ENCODE data around the gene BRWD1. TPM values are rescaled to one million over a fixed set of nuclear protein-coding genes. Genes with fewer than 3 reads are reported as not detected.

Gene BRWD1
- total and polyA plus RNA-seq, 2 of the 13 experiments (the other 11 are each of a cell fraction or from before 2014, with no cell fraction given): 13.9 to 28.0 TPM

- TF ChIP-seq, protein P1, sequence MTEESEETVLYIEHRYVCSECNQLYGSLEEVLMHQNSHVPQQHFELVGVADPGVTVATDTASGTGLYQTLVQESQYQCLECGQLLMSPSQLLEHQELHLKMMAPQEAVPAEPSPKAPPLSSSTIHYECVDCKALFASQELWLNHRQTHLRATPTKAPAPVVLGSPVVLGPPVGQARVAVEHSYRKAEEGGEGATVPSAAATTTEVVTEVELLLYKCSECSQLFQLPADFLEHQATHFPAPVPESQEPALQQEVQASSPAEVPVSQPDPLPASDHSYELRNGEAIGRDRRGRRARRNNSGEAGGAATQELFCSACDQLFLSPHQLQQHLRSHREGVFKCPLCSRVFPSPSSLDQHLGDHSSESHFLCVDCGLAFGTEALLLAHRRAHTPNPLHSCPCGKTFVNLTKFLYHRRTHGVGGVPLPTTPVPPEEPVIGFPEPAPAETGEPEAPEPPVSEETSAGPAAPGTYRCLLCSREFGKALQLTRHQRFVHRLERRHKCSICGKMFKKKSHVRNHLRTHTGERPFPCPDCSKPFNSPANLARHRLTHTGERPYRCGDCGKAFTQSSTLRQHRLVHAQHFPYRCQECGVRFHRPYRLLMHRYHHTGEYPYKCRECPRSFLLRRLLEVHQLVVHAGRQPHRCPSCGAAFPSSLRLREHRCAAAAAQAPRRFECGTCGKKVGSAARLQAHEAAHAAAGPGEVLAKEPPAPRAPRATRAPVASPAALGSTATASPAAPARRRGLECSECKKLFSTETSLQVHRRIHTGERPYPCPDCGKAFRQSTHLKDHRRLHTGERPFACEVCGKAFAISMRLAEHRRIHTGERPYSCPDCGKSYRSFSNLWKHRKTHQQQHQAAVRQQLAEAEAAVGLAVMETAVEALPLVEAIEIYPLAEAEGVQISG (CRISPR knock-in tag; IDR thresholded peaks at IDR 0.05): no peak
- TF ChIP-seq JUND (CRISPR knock-in tag; IDR thresholded peaks at IDR 0.05): no peak
- peak; percentile 49; the same call in 1 of the 2 replicates for TF ChIP-seq THAP11 (CRISPR knock-in tag; IDR thresholded peaks at IDR 0.05)
- peak; percentile 86 for TF ChIP-seq SP4 (CRISPR knock-in tag; IDR thresholded peaks at IDR 0.05)
- no peak for TF ChIP-seq GZF1 (CRISPR knock-in tag; IDR thresholded peaks at IDR 0.05)
- TF ChIP-seq, protein P2, sequence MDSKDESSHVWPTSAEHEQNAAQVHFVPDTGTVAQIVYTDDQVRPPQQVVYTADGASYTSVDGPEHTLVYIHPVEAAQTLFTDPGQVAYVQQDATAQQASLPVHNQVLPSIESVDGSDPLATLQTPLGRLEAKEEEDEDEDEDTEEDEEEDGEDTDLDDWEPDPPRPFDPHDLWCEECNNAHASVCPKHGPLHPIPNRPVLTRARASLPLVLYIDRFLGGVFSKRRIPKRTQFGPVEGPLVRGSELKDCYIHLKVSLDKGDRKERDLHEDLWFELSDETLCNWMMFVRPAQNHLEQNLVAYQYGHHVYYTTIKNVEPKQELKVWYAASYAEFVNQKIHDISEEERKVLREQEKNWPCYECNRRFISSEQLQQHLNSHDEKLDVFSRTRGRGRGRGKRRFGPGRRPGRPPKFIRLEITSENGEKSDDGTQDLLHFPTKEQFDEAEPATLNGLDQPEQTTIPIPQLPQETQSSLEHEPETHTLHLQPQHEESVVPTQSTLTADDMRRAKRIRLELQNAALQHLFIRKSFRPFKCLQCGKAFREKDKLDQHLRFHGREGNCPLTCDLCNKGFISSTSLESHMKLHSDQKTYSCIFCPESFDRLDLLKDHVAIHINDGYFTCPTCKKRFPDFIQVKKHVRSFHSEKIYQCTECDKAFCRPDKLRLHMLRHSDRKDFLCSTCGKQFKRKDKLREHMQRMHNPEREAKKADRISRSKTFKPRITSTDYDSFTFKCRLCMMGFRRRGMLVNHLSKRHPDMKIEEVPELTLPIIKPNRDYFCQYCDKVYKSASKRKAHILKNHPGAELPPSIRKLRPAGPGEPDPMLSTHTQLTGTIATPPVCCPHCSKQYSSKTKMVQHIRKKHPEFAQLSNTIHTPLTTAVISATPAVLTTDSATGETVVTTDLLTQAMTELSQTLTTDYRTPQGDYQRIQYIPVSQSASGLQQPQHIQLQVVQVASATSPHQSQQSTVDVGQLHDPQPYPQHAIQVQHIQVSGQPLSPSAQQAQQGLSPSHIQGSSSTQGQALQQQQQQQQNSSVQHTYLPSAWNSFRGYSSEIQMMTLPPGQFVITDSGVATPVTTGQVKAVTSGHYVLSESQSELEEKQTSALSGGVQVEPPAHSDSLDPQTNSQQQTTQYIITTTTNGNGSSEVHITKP (CRISPR knock-in tag; IDR thresholded peaks at IDR 0.05; ENCODE audit: low read depth): no peak
- peak; percentile 41; the same call in 1 of the 2 replicates for TF ChIP-seq GATAD1 (CRISPR knock-in tag; IDR thresholded peaks at IDR 0.05)
These were observed 1.1 kb downstream of the BRWD1 start (continued) for GRCh38 chr21:39312112-39313041.
